PFSK-1 (cell line): Measurements from ENCODE around the gene CTNNA3.

Source experiments
- POLR2AphosphoS5 ChIP-seq: IDR thresholded peaks from 2 replicates; pipeline ENCODE4 v1.6.1; 2012; ENCODE audit warnings: low read depth, mild to moderate bottlenecking, control low read depth, low read length, moderate library complexity
- SIN3A ChIP-seq: IDR thresholded peaks from 2 replicates; pipeline ENCODE4 v1.6.1; 2012; ENCODE audit warnings: mild to moderate bottlenecking, low read length, moderate library complexity, borderline replicate concordance; ENCODE audit not compliant: insufficient read depth

DNA sequence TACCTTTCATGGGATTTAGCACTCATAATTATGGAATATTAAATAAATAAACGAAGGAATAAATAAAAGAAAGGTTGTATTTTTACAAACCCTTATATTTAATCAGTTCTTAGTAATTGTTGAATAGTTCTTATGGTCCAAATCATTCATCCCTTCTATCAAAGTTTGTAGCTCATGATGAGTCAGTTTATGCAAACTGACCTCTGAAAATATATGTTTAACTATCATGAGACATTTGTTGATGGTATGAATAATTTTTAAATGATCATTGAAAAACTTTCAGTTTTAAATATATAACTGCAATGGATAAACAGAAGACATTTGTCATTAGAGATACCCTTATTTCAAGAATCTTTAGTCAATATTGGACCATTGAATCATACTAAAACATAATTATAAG lies 1181.3 kb downstream of the CTNNA3 start:
- no peak for TF ChIP-seq SIN3A
- TF ChIP-seq POLR2AphosphoS5: no peak
